HG03460 (cell line): ENCODE results near the gene POLG2.
"Not testable (repeated sequence)": the region's sequence is repeated elsewhere in the genome, so short reads cannot be mapped to it uniquely, and the experiment has no call there.

Experiments used
- ATAC-seq: cut with Tn5 transposase; IDR thresholded peaks from one replicate; pipeline ENCODE4 v1.9.1; 2021; ENCODE audit not compliant: unreplicated experiment

Gene POLG2

GRCh38 chr17:64443086-64443760, 53.6 kb downstream of the POLG2 start:
- ATAC-seq = no peak

GRCh38 chr17:64442541-64442971, 54.3 kb downstream of the POLG2 start:
- ATAC-seq = no peak

DNA sequence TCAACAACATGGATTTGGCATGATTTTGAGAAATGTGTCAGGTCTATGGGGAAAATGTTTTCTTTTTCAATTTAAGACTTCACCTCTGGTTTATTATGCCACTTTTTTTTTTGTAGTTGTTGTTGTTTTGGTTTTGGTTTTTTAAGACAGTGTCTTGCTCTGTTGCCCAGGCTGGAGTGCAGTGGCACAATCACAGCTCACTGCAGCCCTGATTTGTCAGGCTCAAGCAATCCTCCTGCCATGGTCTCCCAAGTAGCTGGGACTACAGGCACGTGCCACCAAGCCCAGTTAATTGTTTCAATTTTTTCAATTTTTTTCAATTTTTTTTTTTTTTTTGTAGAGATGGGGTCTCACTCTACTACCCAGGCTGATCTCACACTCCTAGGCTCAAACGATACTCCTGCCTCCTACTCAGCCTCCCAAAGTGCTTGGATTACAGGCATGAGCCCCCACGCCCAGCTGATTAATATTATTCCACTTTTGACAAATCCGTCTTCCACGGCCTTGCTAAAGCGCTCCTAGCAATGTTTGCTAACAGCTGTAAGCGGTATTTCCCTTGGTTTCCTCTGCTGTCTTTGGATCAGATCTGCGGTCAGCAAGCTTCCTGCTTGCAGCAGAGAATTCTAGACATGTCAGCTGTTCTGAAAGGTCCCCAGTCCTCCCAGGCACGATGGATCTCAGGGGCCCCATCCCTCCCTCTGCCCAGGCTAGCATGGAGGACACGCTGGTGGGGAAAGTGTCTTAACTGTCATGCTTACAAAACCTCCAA, 54.9 kb downstream of the POLG2 start:
- no peak for ATAC-seq

DNA sequence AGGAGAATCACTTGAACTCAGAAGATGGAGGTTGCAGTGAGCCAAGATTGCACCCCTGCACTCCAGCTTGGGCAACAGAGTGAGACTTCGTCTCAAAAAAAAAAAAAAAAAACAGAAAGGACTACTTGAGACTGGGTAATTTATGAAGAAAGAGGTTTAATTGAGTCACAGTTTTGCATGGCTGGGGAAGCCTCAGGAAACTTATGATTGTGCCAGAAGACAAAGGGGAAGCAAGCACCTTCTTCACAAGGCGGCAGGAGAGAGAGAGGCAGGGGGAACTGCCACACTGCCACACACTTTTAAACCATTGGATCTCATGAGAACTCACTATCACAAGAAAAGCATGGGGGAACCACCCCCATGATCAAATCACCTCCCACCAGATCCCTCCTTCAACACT, 56.9 kb downstream of the POLG2 start:
- ATAC-seq = no peak

DNA sequence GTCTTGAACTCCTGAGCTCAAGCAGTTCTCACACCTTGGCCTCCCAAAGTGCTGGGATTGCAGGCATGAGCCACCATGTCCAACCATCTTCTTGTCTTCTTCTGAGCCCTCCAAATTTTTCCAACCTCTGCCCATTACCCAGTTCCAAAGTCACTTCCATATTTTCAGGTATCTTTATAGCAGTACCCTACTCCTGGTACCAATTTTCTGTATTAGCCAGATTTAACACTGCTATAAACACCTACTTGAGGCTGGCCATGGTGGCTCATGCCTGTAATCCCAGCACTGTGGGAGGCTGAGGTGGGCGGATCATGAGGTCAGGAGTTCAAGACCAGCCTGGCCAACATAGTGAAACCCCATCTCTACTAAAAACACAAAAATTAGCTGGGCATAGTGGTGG, 57.3 kb downstream of the POLG2 start:
- not testable (repeated sequence) for ATAC-seq

GRCh38 chr17:64437944-64438525, 58.8 kb downstream of the POLG2 start:
- ATAC-seq = no peak

DNA sequence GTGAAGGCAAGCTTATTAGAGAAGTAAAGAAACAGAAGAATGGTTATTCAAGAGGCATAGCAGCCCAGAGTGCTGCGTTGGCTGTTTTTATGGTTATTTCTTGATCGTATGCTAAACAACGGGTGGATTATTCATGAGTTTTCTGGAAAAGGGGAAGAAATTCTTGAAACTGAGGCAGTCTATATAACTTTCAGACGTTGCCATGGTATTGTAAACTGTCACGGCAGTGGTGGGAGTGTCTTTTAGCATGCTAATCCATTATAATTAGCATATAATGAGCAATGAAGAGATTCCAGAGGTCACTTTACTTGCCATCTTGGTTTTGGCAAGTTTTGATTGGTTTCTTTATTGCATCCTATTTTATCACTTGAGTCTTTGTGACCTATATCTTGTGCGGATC, 65.3 kb downstream of the POLG2 start:
- ATAC-seq = no peak

DNA sequence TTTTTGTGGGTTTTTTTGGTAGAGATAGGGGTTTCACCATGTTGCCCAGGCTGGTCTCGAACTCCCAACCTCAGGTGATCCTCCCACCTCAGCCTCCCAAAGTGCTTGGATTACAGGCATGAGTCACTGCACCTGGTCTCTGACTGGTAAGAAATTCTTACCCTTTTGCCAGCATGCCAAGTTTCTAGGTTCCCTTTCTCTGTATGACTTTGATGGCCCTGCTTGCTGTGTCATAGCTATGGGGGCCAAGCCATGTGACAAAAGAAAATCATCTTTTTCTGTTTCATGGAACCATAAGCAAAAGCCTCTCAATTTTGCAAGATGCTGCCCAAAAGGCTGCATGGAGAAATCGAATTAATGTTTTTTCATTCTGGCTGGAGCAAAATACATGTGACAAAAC, 66.8 kb downstream of the POLG2 start:
- ATAC-seq = not testable (repeated sequence)

DNA sequence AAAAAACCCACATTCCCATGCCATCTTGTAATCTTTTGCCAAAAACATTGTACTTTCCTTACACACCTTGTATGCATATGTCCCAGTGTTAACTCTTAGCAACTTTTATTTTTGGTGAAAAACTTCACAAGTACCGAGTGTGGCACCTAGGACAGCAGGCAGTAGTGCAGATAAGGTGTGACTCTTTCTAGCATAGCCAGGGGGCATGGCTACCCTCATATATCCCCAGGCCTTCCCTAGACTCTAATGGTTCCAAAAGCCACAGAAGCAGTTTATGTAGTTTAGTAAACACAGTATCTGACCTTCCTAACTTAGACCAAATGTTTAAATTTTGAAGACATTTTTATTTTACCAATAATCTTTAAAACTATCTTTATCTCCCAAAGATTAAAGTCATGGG, 68.4 kb downstream of the POLG2 start:
- no peak for ATAC-seq
